Esophagus squamous epithelium (tissue), 4 donors: ENCODE results near the gene RNF125.

Experiments used
- POLR2A ChIP-seq, 4 donors: fragments of 450-650 bp; IDR thresholded peaks; one replicate each; pipeline ENCODE4 v1.6.1; 2017; ENCODE audit warnings: antibody characterized with exemption in 4 of 4, mild to moderate bottlenecking in 4 of 4, moderate library complexity in 3 of 4
- TF ChIP-seq, protein P1 (sequence below), 6 experiments: fragments of 450-650 bp in 4 of 6; fragments of 200-600 bp in 2 of 6; sonication (generic) in 2 of 6; IDR thresholded peaks; one replicate each; pipeline ENCODE4 v1.5.1; 2016 to 2019; ENCODE audit warnings: antibody characterized with exemption in 6 of 6, mild to moderate bottlenecking in 4 of 6, moderate library complexity in 4 of 6

GRCh38 chr18:32072321-32072720, 53.7 kb downstream of the RNF125 start:
- TF ChIP-seq POLR2A (IDR thresholded peaks at IDR 0.05): no peak
- TF ChIP-seq, protein P1, sequence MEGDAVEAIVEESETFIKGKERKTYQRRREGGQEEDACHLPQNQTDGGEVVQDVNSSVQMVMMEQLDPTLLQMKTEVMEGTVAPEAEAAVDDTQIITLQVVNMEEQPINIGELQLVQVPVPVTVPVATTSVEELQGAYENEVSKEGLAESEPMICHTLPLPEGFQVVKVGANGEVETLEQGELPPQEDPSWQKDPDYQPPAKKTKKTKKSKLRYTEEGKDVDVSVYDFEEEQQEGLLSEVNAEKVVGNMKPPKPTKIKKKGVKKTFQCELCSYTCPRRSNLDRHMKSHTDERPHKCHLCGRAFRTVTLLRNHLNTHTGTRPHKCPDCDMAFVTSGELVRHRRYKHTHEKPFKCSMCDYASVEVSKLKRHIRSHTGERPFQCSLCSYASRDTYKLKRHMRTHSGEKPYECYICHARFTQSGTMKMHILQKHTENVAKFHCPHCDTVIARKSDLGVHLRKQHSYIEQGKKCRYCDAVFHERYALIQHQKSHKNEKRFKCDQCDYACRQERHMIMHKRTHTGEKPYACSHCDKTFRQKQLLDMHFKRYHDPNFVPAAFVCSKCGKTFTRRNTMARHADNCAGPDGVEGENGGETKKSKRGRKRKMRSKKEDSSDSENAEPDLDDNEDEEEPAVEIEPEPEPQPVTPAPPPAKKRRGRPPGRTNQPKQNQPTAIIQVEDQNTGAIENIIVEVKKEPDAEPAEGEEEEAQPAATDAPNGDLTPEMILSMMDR (IDR thresholded peaks at IDR 0.05): peak in 5 of 6 experiments; percentile 18 to 52 (median 41)
